ENCODE results near the gene VSTM1.

VSTM1 gene

DNA sequence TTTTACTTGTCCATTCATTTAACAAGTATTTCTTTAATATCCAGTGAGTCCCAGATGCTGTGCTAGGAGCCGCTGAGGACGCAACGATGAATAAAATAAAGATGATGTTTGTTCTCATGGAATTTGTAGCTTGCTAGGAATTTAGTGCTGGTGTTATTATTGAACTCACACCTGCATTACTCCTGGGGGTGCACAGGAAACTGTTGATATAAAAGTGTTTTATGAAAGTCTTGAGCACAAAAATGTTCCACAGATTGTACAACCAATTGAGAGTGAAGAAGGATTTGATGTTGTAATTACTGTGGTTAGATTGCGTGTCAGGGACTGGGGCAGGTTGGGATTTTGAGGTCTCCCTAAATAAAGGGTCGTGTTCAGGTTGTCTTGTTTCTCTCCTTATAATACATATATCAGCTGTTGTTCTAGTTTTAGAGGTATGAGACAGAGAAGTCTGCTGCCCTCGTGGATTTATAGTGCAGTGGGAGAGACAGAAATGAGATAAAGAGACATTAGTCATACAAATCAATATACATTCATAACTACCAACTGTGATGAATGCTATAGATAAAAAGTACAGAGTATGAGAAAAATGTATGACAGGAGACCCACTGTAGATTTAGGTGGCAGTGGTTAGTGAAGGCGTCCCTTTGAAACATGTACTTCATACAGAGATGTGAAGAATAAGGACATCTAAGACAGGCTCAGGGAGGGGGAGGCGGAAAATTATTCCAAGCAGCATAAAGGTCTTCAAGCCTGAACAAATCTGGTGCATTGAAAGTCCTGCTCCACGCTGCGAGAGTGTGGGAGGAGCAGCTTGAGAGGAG is 61.0 kb downstream of the VSTM1 start:
- DNase-seq: no peak

DNA sequence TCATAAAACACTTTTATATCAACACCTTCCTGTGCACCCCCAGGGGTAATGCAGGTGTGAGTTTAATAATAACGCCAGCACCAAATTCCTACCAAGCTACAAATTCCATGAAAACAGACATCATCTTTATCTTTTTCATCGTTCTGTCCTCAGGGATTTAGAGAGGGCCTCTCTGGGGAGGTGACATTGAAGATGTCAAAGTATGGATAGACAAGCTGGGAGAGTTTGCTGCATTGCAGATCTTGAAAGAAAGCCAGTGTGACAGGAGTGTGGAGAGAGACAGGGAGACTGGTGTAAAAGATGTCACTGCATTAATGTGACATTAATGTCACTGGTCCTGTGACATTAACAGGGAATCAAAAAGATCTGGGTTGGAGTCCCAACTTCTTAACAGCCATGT is 62.2 kb downstream of the VSTM1 start:
- no peak for DNase-seq

DNA sequence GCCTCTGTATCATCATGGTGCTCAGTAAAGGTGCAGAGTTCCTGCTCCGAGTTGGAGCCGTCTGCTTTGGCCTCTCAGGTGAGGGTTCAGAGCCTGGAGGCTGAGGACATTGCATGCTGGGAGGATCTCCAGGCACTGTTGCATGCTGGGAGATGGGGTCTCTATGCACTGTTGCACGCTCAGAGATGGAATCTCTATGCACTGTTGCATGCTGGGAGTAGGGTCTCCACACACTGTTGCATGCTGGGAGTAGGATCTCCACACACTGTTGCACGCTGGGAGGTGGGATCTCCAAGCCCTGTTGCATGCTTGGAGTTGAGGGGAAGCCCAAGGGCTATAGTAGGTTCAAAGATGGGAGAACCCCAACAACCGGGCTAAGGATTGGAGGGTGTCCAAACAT is 64.0 kb downstream of the VSTM1 start:
- no peak for DNase-seq

DNA sequence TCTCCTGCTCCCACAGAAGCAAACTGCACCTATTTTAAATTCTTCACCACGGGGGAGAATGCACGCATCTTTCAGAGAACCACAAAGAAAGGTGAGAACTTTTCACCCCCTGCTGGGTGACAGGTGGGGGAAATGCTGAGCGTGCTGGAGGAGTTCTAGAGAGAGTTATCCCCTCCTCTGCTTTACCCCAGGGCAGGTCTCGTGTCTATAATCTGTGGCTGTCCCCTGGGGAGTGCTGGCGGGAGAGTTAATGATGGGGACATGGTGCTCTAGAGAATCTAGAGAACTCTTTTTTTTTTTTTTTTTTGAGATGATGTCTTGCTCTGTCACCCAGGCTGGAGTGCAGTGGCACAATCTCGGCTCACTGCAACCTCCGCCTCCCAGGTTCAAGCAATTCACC is 65.5 kb downstream of the VSTM1 start:
- no peak for DNase-seq

DNA sequence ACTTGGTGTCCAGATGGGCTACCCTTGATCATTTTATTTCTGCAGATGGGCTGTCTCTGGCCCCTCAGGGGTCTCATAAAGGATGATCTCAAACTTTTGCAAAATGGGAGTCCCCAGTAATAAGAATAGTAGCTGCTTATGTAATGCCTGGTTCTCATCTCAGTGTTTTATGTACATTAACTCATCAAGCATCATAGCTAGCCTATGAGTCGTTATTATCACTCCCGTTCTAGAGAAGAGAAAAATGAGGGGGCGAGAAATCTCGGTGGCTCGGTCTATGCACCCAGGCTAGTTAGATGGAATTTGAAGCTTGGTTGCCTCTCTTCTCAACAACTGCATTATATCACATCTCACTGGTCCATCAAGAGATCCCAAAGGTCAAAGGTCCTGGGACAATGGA is 68.9 kb downstream of the VSTM1 start:
- no peak for DNase-seq

DNA sequence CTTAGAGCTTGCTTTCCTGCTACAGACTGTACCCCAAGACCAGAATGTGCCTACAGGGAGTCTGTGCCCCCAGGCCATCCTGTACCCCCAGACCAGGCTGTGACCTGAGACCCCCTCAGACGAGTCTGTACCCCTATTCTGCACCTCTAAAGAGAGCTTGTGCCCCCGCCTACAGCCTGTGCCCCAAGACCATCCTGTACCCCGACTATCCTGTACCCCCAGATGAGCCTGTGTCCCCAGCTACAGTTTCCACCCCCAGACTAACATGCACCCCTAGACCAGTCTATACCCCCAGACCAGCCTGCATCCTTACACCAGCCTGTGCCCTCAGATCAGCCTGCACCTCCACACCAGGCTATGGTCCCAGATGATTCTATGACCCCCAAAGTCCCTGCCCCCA is 70.2 kb downstream of the VSTM1 start:
- DNase-seq: no peak

DNA sequence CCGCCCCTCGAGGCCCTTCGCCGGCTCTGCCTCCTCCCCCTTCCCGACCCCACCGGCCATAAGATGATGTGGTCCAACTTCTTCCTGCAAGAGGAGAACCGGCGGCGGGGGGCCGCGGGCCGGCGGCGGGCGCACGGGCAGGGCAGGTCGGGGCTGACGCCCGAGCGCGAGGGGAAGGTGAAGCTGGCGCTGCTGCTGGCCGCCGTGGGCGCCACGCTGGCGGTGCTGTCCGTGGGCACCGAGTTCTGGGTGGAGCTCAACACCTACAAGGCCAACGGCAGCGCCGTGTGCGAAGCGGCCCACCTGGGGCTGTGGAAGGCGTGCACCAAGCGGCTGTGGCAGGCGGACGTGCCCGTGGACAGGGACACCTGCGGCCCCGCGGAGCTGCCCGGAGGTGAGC is 70.9 kb downstream of the VSTM1 start:
- no peak for DNase-seq

DNA sequence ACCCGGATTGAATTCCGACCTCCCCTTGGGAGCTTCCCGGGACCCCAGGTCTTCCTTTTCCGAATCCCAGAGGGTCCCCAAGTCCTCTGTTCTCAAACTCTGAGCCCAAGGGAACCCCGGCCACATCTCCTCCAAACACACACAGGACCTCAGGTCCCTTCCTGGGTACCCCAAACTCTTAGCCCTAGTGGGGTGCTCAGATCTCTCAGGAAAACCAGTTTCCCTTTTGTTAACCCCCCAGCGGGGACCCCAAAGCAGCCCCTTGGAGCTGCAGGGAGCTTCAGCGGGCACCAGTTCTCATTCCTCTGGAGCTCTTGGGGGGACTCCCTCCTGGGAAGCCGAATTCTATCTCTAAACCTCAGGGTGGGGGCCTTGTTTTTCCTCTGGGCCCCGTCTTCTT is 71.5 kb downstream of the VSTM1 start:
- no peak for DNase-seq

DNA sequence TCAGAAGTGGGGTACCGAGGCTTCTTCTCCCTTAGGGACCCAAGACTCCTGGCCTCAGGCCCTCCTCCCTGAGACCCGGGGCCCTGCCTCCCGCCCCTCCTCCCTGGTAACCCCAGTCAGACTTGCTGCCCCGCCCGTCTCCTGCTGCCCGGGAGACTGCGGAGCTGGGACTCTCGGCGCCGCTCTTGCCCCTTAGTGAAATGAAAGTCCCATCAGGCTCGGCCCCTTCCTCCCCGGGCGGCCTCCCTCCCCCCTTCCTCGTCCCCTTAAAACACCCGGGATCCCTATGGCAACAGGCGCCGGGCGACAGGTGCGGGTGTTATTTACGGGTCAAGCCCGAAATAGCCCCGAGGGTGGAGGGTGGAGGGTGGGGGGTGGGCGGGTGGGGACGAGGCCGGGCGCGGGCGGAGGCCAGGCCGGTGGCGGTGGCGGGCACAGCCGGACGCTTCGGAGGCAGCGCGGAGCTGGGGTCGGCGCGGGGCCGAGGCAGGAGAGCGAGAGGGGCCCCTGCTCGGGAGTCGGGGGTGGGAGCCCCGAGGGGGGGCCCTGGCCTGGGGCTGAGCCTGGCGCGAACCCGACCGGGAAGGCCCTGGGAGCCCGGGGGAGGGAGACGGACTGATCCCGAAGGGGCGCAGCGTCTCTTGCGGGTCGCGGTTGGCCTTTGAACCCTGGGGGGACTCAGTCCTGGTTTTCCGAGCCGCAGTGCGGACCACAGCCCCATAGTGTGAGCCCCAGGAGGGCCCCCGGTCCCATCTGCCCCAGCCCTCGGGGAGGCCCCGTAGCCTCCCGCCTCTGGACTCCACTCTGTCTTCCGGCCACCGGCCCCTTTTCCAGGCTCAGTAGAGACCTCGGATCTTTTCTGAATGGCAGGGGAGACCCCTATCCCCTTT is 72.2 kb downstream of the VSTM1 start, which contains the start of gene CACNG6:
Gene CACNG6, plus strand, starts transcription at position 414 of the 890 bp plus-strand sequence. CDS start 1,241 bp downstream, outside the sequence.
- no peak for DNase-seq
